Hindlimb muscle (tissue), 1 donor: ENCODE results near the gene AGAP6. TPM values are rescaled to one million over a fixed set of nuclear protein-coding genes. Genes with fewer than 3 reads are reported as not detected.
"Not testable (repeated sequence)": the region's sequence is repeated elsewhere in the genome, so short reads cannot be mapped to it uniquely, and the experiment has no call there.

Source experiments
- DNase-seq: peaks from one replicate; pipeline ENCODE4 v3.0.0-alpha.2; 2013
- polyA plus RNA-seq: library from polyadenylated mRNA; unstranded; fragments of 120-200 nt; gene quantifications from one replicate; pipeline ENCODE4 v1.2.1, GENCODE V29; 2013; ENCODE audit not compliant: insufficient read length

AGAP6 gene
- polyA plus RNA-seq, 1 donor = 16.7 TPM

GRCh38 chr10:50025627-50026026, 37.4 kb downstream of the AGAP6 start:
- no peak for DNase-seq

- DNase-seq = no peak
These were observed 39.0 kb downstream of the AGAP6 start for GRCh38 chr10:50027195-50027594.

DNA sequence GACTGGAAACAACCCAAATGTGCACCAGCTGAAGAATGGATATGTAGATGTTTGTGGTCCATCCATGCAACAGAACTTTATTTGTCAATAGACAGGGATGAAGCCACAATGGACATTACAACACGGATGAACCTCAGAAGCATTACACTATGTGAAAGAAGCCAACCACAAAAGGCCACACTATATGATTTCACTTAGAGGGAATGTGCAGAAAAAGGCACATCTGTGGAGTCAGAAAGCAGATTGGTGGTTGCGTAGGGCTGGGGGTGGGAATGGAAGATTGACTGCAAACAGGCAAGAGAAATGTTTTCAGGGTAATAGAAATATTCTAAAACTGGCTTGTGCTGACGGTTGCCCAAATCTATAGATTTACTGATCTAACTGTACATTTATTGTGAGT, 45.3 kb downstream of the AGAP6 start:
- DNase-seq = no peak

DNA sequence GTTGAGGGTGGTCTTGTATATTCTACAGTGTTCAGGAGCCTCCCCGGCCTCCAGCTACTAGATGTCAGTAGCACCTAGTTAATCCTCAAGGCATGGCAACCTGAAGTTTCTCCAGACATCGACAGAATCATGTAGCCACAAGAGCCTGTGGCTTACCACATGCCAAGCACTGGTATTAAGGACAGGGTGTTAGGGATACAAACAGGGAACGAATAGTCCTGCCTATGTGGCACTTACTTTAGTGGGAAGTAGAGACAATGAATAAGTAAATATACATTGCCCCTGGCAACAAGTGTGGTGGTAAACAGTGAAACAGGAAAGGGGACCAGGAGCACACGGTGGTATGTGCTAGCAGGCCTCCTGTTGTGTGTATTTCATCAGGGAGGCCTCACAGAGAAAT, 47.1 kb downstream of the AGAP6 start:
- not testable (repeated sequence) for DNase-seq

- no peak for DNase-seq
These were observed 56.9 kb downstream of the AGAP6 start for GRCh38 chr10:50044941-50045664.

DNA sequence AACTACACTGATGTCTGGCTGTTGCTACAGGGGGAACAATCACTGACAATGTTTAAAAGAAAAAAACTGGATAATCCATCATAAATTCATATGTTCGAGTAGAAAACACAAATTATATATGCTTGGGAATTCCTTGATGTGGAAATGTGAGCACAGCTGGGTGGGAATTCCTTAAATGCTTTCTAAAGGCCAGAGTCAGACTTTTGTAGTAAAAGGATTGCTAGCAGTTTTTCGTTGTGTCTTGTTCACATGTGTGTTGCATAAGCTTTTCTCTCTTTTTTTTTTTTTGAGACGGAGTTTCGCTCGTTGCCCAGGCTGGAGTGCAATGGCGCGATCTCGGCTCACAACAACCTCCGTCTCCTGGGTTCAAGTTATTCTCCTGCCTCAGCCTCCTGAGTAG, 58.3 kb downstream of the AGAP6 start:
- not testable (repeated sequence) for DNase-seq

DNA sequence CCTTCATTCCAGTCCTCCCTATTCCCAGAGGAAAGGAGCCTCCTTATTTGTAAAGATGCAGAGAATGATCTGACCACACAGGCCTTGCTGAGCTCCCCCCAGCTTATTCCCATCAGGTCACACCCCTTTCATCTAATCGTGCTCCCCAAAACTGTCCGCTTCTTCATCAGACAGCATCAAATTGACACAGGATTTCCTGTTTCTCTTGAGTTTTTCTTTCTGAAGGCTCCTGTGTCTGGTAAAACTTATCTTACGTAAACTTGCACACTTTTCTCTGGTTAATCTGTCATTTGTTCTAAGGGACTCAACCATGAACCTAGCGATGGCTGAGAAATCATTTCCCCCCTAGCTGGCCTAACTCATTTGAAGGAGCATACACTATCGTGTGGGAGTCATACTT, 59.4 kb downstream of the AGAP6 start:
- not testable (repeated sequence) for DNase-seq

DNA sequence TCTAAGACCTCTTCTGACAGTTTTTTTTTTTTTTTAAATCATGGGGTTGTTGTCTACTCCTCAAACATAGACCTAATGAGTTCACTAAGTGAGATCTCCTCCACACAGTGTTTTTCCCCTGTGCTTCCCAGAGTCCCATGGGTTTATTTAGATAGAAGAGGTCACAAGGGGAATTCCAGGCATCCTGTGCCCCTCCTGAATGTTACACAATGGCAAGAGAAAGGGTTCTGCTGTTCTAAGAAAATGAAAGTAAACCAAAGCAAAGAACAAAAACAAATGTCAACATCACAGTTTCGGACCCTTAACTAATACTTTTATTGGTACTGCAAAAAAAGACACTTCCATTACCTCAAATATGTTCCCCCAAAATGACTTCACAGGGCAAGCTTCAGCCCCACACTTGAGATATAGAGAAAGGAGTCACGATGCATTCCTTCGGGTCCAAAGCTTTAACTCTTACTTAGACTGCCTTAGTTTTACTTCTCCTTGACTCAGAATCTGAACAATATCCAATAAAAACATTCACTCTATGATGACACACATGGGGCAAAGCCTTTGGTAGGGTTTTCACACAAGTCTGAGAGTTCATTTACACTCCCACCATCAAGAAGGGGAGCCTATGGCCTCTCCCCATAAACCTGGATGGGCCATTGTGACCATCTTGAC, 63.9 kb downstream of the AGAP6 start:
- DNase-seq = not testable (repeated sequence)

DNA sequence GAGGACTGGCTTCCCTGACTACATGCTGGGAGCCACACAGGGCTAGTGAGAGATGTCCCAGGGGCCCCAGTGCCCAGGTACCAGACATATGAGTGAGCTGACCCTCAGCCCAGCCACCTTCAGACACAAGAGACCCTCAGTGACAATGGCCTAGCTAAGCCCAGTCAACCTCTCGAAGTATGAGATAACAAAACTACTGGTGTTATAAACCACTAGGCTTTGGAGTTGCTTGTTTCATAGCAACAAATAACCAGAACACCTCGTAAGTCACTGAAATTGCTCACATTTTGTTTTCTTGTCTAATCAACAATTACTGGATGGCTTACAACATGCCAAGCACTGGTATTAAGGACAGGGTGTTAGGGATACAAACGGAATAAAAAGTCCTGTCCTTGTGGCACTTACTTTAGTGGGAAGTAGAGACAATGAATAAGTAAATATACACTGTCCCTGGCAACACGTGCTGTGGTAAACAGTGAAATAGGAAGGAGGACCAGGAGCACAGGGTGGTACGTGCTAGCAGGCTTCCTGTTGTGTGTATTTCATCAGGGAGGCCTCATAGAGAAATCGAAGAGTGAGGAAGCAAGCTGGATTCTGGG, 64.7 kb downstream of the AGAP6 start:
- not testable (repeated sequence) for DNase-seq

DNA sequence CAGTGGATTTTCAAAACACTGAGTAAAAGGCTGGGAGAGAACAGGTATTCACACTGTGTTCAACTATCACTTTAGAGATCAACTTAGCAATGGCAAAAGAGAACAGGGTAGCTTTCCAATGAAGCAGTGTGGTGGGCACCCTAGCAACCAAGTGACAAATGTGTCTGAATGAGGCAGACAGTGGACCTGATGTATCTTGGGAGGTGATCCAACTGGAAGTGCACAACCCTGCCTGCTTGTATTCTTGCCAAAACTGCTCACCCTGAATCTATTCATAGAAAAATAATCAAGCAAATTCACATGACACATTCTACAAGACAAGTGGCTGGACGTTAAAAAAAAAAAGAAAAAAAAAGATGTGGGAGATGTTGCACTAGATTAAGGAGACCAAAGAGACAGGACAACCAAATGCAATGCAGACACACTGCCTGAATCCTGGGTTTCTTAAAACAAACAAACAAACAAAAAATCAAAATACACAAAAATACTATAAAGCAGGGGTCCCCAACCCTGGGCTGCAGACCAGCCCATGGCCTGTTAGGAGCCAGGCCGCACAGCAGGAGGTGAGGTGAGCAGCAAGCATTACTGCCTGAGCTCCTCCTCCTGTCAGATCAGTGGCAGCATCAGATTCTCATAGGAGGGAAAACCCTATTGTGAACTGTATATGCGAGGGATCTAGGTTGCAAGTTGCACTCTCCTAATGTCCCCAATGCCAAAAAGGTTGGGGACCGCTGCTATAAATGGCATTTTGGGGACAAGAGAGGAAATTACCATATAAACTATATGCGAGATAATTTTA, 67.5 kb downstream of the AGAP6 start:
- DNase-seq = not testable (repeated sequence)

DNA sequence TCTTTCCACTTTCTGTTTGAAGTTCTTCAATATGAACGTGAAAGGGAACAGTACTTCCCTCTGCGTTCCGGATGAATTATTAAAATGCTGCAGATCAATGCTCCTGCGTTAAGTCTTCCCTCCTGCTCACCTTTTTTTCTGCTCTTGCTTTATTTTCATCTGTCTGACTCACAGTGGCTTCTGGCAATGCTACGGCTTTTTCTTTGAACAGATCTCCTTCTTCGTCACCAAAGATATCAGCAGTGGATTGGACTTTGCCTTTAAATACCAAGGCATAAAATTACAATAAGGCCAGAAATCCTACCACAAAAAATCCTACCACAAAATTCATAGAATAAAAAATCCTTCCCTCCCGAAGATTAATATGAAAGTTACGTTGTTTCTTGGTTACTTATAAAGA, 68.4 kb downstream of the AGAP6 start:
- not testable (repeated sequence) for DNase-seq

- DNase-seq = not testable (repeated sequence)
These were observed 70.5 kb downstream of the AGAP6 start for GRCh38 chr10:50058727-50059126.

DNA sequence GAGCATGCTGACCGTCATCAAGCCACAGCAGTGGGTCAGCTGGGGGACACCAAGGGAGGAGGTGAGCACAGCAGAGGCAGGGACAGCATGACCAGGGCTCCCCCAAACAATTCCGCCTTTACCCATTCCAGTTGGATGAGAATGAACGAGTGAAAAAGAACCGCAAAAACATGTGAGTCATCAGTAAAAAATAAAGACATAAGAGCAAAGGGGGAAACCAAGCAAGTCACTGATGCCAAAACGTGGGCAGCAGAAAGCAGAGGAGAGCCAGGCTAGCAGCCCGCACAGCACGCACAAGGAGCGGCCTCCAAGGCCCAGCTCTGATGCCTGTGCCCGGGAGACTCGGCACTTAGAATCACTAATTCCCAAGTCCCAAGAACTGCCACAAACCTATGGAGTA, 71.7 kb downstream of the AGAP6 start:
- DNase-seq = not testable (repeated sequence)

Other genes starting within 250 kb of the AGAP6 start
- gene OGDHL, start 226.1 kb upstream of the AGAP6 start, polyA plus RNA-seq = 0.26 TPM
- 18.5 TPM for gene PARG, start 46.4 kb upstream of the AGAP6 start, polyA plus RNA-seq
- 15.3 TPM for gene TIMM23B, start 46.4 kb upstream of the AGAP6 start, polyA plus RNA-seq
- gene WASHC2A, start 79.5 kb downstream of the AGAP6 start, polyA plus RNA-seq = 29.7 TPM